GM18909 (cell line): Measurements from ENCODE around the gene FBXO3.

Experiments used
- ATAC-seq: cut with Tn5 transposase; IDR thresholded peaks from one replicate; pipeline ENCODE4 v1.9.1; 2021; ENCODE audit warnings: mild to moderate bottlenecking; ENCODE audit not compliant: unreplicated experiment, poor library complexity

Gene FBXO3

GRCh38 chr11:33773404-33773986 is 825 bp downstream of the FBXO3 start:
- ATAC-seq: peak; percentile 37

GRCh38 chr11:33772870-33773269 is 1.4 kb downstream of the FBXO3 start:
- ATAC-seq: no peak

GRCh38 chr11:33772300-33772699 is 2.0 kb downstream of the FBXO3 start:
- no peak for ATAC-seq

GRCh38 chr11:33770236-33770635 is 4.1 kb downstream of the FBXO3 start:
- no peak for ATAC-seq

- no peak for ATAC-seq
These were observed 4.8 kb downstream of the FBXO3 start for GRCh38 chr11:33769542-33769941.

- no peak for ATAC-seq
These were observed 6.7 kb downstream of the FBXO3 start for GRCh38 chr11:33767624-33768023.

DNA sequence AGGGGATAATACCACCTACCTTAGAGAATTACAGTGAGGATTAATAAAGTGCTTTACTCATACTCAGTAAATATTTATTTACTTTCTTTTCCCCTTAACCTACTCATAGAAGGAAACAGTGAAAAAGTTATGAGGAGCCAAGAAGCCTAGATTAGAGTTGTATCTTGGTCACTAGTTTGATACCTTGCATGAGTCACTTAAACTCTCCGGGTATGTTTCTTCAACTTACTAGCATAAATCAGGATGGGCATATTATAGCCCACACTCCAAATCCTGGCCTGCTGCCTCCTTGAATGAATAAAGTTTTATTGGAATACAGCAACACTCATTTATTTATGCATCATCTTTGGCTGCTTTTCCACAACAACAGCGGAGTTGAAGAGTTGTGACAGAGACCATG is 8.2 kb downstream of the FBXO3 start:
- ATAC-seq: no peak

GRCh38 chr11:33761471-33761870 is 12.8 kb downstream of the FBXO3 start:
- peak; percentile 88 for ATAC-seq

- peak; percentile 96 for ATAC-seq
These were observed 20.9 kb downstream of the FBXO3 start for GRCh38 chr11:33753304-33753967.

- no peak for ATAC-seq
These were observed 22.4 kb downstream of the FBXO3 start for GRCh38 chr11:33751878-33752277.

GRCh38 chr11:33747979-33748378 is 26.3 kb downstream of the FBXO3 start:
- ATAC-seq: no peak

DNA sequence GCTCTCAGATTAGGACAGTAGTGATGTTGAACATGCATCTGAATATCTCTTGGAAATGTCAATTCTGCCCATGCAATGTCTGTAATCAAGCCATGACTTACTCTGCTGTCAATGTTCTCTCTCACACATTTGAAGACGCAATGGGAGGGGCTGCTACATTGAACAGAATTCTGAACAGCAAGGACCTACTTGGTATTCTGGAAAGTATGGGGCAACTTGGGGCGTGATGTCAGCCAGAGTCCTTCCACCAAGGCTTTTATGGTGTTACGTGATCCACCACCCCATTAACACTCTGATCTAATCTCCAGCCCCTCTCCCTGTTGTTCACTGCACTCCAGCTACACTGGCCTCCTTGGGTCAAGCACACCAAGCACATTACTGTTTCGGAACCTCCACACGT is 31.0 kb downstream of the FBXO3 start:
- no peak for ATAC-seq

- peak; percentile 51 for ATAC-seq
These were observed 32.0 kb downstream of the FBXO3 start for GRCh38 chr11:33742249-33742851.

GRCh38 chr11:33741806-33742205 is 32.5 kb downstream of the FBXO3 start:
- ATAC-seq: no peak

DNA sequence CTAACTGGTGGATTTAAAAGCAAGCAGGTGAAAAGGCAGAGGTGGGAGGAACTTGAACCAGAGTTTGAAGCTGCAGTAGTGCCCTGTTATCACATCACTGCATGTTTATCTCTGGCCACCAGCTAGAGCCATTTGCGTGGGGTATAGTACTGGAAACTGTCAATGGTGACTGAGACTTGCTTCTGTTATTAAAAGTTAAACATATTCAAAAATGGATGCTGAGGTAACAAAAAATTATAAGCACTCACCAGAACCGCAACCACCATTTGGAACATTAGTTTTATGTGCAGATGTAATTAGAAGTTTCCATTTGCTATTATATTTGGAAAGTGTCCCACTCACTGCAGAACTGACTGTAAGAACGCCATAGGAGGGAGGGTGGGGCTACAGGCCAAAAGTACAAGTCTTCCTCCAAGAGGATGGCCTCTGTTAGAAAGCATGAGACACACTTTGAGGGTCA is 36.9 kb downstream of the FBXO3 start:
- ATAC-seq: no peak

GRCh38 chr11:33736148-33736812 is 38.0 kb downstream of the FBXO3 start, which contains the start of gene CD59:
TSS of gene CD59 (minus strand) at chr11:33736423. CDS start at chr11:33722445, 13,978 bp downstream.
- peak; percentile 70 for ATAC-seq

DNA sequence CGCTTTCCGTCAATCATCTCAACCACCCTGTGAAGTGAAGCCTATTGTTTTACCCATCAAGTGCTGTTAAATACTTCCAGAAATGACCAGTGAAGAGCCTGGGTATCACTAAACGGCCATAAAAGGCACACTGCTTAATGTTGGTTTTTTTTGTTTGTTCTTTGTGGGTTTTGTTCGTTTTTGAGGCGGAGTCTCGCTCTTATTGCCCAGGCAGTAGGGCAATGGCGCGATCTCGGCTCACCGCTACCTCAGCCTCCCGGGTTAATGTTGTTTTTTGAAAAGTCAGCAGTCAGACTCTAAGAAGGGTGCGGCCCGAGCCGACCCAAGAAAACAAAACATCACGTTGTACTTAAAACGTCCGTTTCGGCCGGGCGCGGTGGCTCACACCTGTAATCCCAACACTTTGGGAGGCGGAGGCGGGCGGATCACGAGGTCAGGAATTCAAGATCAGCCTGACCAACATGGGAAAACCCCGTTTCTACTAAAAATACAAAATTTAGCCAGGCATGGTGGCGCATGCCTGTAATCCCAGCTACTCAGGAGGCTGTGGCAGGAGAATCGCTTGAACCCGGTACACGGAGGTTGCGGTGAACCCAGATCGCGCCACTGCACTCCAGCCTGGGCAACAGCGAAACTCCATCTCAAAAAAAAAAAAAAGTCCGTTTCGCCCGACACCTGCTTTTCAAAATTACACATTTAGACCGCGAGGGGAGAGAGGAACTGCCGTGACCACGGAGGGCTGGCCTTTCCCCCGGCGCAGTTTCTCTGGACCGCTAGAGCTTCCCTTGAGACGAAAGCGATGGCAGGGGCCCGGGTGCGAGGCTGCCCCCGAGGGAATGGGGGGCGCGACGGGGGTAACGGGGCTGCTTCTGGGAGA is 38.8 kb downstream of the FBXO3 start:
- ATAC-seq: peak; percentile 57

GRCh38 chr11:33734441-33735270 is 39.7 kb downstream of the FBXO3 start:
- no peak for ATAC-seq

GRCh38 chr11:33733980-33734379 is 40.3 kb downstream of the FBXO3 start:
- ATAC-seq: no peak
